GM18507 (cell line): ENCODE results near the gene GAPT.

Experiments
- DNase-seq: peaks from one replicate; pipeline ENCODE4 v3.0.0; 2011; ENCODE audit warnings: low read depth; ENCODE audit not compliant: insufficient read length; ENCODE audit errors: extremely low spot score
- FAIRE-seq: peaks from 2 replicates; lab custom pipeline; 2011; peaks lifted over from hg19 to GRCh38; lab: Jason Lieb, UNC

Gene GAPT

DNA sequence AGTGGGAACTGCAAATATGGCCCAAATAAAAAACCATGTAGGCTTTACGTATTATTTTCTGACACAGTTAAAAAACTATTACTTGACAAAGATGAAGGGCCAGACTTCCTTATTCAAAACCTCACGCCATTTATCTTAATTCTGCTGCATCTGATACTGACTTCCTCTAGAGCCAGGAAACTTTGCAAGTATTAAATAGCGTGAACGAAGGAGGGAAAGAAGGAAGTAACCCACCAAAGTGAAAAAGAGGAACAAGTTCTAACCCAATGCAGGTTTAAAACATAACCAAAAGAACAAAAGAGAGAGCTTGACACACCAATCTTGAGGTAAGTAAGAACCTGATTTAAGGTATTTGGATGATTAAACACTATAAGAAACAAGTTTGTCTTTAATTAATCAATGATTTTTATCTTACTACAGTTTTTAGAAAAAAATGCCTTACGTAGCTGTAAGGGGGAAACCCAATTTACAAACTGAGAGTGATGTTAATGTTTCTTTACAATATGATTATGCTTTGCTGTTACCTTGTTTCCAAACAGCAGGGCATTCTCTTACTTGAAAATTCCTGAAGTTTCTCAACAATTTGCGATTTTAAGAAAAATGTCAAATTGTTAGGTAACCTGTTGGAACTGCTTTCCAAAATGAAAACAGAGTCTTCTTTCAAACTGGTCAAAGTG, at the start of gene GAPT:
Gene GAPT, plus strand, starts transcription at position 220 of the 677 bp plus-strand sequence. CDS start 3,102 bp downstream, outside the sequence.
- FAIRE-seq = peak; percentile 86
- DNase-seq = no peak

DNA sequence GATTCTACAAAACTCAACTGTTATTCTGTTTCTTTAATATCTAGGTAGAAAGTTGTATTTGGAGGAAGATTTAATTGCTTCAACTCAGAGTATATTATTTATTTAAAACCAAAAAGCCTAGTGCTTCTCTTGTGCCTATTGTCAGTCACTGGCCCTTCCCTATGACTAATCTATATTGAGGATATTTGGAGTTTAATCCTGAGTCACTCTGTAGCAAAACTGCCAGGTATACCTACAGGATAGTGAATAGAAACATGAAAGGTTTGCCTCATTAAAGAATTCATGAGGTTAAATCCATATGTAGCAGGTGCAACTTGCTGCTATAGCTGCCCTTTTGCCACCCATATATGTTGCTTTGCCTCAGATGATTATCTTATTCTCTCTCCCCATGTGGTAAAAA, 46.4 kb upstream of the GAPT start:
- DNase-seq = no peak
- no peak for FAIRE-seq

DNA sequence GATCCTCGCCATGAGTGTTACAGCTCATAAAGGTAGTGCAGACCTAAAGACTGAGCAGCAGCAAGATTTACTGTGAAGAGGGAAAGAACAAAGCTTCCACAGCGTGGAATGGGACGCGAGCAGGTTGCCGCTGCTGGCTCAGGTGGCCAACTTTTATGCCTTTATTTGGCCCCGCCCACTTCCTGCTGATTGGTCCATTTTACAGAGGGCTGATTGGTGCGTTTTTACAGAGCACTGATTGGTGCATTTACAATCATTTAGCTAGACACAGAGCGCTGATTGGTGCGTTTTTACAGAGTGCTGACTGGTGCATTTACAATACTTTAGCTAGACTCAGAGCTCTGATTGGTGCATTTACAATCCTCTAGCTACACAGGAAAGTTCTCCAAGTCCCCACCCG, 45.2 kb upstream of the GAPT start:
- no peak for DNase-seq
- FAIRE-seq = no peak

DNA sequence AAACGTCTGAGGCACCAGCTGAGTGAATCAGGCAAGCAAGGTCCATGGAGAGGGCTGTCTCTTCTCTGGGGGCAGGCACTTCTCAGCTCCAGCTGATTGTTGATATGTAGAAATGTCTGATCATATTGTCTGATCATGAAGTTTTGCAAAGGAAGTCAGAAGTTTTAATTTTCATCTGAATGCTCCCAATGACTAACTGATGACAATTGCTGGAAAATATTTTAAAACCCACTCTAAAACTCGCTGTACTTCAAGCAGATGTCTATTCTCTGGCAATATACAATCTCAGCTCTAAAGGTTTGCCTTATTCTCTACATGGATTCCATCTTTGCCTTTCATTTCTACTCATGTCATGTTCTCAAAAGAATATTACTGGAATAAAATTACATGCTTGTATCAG, 44.0 kb upstream of the GAPT start:
- FAIRE-seq (no peak), DNase-seq (no peak)

DNA sequence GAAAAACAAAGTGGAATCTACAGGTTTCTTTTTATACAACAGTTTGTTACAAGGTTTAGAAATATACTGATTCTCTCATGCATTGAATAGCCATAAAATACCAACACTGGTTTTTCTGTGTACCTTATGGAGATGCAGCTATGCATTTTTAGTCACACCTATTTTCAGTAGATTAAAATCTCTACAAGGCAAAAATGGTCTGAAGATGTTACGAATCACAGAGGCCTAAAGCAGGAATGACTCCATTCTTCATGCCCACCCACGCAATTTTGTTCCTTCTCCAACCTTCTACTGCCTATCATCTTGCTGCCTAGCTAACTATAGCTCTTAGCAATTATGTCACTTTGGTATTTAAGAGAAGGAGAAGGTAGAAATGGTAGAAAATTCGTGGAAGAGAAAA, 41.2 kb upstream of the GAPT start:
- FAIRE-seq (no peak), DNase-seq (no peak)

DNA sequence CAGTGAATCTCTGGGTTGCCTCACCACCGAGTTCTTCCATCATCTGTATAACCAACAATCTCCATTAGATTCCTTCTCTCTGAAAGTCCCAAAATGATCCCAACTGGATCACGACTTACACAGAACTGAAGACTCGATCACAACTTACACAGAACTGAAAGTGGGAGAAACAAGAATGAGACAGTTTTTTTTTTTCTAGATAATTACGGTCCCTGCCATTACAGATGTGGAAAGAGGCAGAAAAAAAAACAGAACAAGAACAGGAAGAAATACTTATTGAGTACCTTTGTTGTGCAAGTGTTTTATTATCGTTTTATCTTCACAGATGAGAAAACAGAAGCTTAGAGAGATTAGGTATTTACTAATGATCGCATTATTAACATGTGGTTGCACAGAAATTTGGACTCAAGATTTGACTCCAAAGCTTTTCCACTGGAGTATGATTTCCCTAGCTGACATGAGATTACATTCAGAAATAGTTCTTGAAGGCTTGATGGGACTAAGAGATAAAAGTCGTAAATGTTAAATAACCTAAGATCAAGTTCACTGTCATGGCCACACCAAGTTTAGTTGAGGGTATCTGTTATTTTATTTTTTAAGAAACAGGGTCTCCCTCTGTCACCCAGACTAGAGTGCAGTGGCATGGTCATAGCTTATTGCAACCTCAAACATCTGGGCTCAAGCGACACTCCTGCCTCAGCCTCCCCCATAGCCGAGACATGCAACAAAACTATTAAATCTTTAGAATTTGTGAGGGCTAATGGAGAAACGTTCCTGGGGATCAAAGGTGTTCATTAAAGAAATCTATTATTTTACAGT, 40.2 kb upstream of the GAPT start:
- FAIRE-seq (no peak), DNase-seq (no peak)

DNA sequence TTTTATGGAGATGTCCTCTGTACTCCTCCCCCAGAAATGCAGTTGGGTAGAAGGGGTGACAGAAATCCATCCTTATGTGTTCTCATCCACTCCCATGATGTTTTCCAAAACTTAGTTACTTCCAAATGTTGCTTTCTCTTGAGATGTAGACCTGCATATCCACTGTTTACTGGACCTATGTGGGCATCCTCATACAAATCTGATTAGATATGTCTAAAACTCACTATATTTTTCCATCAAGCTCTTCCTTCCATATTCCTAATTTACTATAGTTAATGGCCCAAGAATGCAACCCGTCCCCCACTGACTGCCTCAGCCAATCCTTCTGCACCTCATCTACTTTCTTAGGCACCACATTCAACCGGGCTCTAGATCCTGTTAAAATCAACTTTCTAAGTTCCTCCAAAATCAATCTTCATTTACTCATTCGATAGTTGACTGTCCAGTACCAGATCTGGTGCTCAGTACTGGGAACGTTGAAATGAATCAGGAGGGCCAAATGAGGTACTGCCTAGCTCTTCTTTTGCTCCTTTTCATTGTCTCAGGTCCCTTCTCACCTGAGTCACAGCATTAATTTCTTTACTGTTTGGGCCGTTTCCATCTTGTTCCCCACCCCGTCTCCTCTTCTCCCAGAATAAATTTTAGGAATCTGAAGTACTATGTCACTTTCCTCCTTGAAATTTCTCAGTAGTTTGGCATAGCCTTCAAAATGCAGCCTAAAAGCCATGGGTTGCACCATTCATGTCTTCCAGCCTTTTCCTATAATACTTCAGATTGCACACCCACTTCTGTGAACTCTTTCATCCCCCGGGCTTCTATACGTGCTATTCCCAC, 39.3 kb upstream of the GAPT start:
- DNase-seq = no peak
- FAIRE-seq = no peak

DNA sequence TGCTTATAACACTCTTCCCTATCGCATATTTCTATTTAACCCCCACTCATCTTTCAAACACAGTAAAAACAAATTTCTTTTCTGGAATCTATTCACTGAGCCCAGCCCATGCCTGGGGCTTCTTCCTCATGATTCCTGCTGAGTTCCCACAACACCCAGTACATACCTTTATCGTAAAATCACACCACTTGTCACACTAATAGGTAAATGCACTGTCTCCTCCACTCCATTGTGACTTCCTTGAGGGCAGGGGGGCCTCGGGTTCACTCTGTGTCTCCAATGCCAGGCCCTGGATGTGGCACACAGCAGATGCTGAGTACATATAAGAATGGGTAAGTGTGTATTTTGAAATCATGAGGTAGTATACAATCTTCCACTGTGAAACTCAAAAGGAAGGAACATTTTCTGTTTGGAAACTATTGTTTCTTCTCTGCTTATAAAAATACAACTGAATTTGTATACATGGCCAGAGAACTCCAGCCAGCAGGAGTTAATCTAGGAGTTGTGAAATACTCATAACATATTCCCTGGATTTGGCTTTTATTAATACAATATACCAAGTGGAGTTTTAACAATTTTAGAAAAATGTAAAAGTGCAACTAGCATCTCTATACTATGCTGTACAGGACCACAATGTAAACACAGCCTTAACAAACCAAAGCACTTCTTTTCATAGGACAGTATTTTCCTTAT, 38.5 kb upstream of the GAPT start:
- DNase-seq (no peak), FAIRE-seq (no peak)

DNA sequence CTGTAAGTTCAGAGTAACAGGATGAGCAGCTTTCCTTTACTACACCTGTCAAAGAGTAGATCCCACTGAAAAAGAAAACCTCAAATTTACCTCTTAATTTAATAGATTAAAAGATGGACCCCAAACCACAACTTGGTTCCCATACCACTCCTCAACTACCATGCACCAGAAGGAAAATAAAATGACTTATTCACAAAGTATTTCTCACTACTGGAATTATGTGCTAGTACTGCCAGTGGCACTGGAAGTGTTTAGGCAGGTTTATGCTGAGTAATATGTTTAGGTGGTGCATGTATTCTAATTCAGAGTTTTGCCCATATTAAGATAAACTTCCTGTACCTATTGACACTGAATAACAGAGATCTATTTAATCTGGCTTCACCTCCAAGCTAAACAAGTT, 37.9 kb upstream of the GAPT start:
- DNase-seq (no peak), FAIRE-seq (no peak)

DNA sequence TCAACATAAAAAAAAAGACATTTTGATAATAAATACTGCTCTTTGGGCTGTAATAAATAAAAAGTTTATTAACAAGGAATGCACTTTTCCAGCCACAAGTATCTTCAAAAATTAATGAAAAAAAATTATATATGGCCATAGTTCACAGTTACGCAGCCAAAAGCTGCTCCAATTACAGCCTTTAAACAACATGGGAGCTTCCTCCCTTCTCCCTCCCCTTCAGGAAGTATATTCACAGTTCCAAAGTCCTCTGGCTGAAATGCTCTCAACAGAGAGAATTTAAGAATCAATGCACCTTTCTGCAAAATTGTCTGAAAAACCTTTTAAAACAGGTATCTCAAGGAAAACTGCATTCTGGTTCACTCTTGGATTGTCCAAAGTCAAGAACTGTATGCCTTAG, 37.2 kb upstream of the GAPT start:
- no peak for FAIRE-seq
- DNase-seq = no peak

DNA sequence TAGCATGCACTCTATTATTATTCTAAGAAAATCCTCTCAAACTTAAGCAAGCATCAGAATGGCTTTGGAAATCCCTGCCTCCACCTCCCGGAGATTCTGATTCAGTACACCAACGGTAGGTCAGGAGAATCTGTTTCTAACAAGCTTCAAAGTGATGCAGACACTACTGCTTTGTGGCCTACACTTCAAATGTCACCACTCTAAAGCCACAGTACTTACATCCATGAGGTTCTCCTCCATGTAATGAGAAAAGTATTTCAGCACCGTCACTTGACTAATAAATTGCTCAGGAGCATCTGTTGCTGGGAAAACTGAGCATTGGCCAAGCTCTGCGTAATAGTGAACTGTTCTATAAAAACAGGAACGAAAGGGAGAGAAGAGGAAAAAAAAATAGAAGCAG, 36.2 kb upstream of the GAPT start:
- DNase-seq (no peak), FAIRE-seq (no peak)

DNA sequence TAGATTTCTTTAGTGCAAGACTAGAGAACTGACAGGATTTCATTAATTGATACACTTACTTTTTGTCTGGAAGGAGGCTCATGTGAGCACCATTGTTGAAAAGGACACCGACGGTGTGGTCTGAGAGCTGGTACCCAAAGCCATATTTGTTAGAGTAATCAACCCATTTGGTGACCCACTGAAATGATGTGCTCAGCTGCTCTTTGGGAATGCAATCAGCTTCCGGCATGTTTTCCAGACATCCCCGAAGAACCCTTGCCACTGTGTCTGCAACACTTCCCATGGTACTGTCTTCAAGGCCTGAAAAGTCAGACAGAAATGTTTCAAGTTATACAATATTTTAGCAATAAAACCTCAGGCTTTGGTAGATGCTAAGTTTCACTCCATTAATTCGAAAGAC, 35.8 kb upstream of the GAPT start:
- FAIRE-seq = no peak
- DNase-seq = no peak

DNA sequence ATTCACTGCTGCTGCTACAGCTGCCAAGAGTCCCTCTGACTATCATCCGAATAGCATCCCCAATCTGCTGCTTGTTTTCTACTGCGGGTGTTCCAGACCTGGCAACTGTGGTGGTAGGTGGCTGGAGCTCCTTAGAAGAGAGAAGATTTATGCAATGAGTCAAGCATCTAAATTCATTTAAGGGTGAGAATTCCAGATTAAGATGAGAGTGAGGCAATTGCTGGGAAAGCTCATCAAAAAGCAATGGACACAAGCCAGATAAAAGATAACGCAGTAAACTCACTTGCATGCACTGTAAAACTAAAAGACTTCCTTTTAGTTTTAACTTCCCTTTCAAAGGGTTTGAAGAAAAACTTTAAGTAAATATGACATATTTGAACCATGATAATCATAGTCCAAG, 35.2 kb upstream of the GAPT start:
- DNase-seq (no peak), FAIRE-seq (no peak)

DNA sequence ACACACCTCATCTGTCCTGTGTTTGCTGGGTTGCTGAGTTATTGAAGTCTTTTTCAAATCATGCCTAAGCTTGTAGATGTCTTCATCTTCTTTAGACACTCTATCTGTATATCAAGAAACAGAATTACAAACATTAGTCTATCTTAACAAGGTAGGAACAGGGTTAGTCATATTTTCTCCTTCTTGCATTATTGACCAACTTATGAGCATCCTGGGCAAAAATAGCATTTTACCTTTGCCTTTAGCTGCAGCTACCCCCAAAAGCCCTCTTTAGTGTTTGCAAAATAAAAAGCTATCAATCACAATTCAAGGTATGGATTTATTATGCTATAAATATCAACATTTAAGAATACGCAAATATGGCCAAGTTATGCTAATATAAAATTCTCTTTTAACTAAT, 34.7 kb upstream of the GAPT start:
- FAIRE-seq (no peak), DNase-seq (no peak)

DNA sequence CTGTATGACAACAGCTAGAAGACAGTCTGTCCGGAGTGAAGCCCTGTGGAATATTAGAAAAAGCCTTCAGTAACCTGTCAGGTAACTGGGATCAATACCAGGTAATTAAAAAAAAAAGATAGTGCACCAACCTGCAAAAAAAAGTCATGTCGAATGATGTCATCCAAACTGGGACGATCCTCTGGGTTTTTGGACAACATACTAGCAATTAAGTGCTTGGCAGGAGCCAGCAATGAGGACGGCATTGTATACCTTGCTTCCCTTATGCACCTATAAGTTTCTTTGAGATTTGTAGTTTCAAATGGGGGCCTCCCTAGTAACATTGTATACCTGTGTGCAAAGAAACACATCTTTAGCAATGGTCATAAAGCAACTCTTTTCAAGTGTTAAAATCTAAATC, 34.2 kb upstream of the GAPT start:
- no peak for FAIRE-seq
- no peak for DNase-seq

DNA sequence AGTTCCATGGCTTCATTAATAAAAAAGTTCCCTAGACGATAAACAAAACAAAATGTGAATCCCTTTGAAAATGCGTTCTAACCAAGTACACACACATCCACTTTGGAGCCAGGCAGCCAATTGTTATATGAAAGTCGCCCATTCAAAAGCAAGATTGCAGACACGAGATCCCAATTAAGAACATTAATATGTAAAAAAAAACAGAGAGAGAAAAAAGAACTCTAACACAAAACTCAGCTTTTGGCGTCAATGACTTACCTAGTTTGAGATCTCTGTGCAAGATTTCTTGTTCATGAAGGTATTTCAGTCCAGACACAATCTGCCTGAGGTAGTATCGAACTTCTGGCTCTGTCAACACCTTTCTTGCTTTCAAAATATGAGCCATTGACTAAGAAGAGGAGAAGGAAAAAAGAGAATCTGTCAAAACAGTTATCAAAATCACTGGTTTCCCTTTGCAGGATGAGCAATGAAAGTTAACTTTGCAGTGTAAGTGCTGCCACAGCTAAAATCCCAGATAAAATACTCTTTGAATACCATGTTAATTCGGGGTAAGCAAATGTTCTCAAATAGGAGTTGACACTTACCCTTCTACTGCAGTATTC, 33.0 kb upstream of the GAPT start:
- no peak for FAIRE-seq
- no peak for DNase-seq

DNA sequence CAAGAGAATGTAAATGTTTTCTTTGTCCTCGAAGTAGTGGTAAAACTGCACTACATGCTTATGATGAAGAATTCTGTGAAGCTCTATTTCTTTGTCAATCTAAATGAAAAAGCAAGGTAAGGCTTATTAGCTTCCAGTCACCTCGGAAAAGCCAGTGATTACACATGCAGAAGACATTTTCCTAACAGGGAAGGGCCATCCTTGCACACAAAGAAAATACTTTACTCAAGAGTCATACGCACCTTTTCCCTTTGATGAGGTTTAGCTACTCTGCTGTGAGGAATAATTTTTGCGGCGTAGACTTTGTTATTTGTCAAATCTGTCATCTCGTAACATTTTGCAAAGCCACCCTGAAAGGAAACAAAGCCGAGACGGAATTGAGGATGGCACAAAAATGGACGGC, 32.5 kb upstream of the GAPT start:
- DNase-seq = no peak
- no peak for FAIRE-seq

DNA sequence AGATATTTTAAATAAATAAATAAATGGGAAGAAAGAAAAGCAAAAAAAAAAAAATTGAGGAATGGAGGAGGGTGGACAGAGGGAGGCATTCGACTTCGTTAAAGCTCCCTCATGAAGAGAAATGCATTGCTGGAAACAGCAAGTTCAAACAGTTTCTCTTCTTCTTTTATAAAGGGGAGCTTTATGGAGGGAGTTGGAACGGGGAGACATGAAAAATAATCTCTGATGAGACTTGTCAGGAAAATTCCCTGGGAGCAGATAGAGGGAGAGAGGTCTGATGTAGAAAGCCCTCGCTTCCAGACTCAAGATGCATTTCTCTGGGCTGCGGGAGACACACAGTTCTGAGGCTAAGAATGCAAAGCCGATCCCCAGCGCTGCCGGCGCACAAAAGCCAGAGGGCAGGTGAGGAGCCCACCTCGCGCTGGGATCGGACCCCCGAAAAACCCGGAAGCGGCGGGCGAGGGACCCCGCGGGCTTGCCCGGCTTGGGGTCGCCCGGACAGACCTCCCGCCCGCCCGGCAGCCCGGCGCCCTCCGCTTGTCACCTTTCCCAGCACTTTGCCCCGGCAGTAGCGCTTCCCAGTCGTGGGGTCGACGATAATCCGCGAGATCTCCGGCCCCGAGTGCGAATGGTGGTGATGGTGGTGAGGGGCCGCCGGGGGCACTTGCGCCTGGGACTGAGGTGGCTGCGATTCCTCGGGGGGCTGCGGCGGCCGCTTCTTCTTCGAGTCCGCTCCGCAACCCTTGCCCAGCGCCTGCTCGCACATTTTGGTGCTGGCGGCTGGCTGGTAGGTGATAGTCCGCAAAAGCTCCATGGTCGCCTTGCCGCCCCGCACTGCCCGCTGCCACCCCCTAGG, 31.9 kb upstream of the GAPT start:
- FAIRE-seq (no peak), DNase-seq (no peak)
